Mucosa of gallbladder (tissue), 1 donor: ENCODE results near the gene OXSM. TPM values are rescaled to one million over a fixed set of nuclear protein-coding genes. Genes with fewer than 3 reads are reported as not detected.

Experiments
- DNase-seq: peaks from one replicate; pipeline ENCODE4 v3.0.0-alpha.2; 2020; ENCODE audit warnings: low spot score
- total RNA-seq: library from RNA; stranded (reverse); gene quantifications from one replicate; pipeline ENCODE4 v1.2.1, GENCODE V29; 2021
- donor health status: DM: no; HTN: no; CAD: no.

The OXSM gene
- total RNA-seq = 12.7 TPM

GRCh38 chr3:25789596-25790556 is at the start of gene OXSM:
TSS of gene OXSM (plus strand) at chr3:25790090. CDS start at chr3:25791021, 931 bp downstream.
- DNase-seq = peak; percentile 89

GRCh38 chr3:25744470-25744869 is 45.4 kb upstream of the OXSM start:
- DNase-seq = no peak

- DNase-seq = no peak
These were observed 42.9 kb upstream of the OXSM start for GRCh38 chr3:25747033-25747432.

- DNase-seq = no peak
These were observed 41.7 kb upstream of the OXSM start for GRCh38 chr3:25748189-25748588.

GRCh38 chr3:25749031-25749581 is 40.8 kb upstream of the OXSM start:
- DNase-seq = no peak

- DNase-seq = no peak
These were observed 38.8 kb upstream of the OXSM start for GRCh38 chr3:25751048-25751447.

GRCh38 chr3:25751725-25752124 is 38.2 kb upstream of the OXSM start:
- DNase-seq = no peak

GRCh38 chr3:25768851-25769250 is 21.0 kb upstream of the OXSM start:
- no peak for DNase-seq

- no peak for DNase-seq
These were observed 14.0 kb upstream of the OXSM start for GRCh38 chr3:25775936-25776335.

GRCh38 chr3:25780618-25781017 is 9.3 kb upstream of the OXSM start:
- DNase-seq = no peak

GRCh38 chr3:25781145-25781757 is 8.6 kb upstream of the OXSM start:
- DNase-seq = no peak

- no peak for DNase-seq
These were observed 7.9 kb upstream of the OXSM start for GRCh38 chr3:25781758-25782594.

GRCh38 chr3:25782636-25782937 is 7.3 kb upstream of the OXSM start:
- DNase-seq = no peak

GRCh38 chr3:25782938-25783660 is 6.8 kb upstream of the OXSM start, which contains the start of gene NGLY1:
TSS of gene NGLY1 (minus strand) at chr3:25783443. CDS start at chr3:25783390, 53 bp downstream.
- peak; percentile 85 for DNase-seq

- peak; percentile 27 for DNase-seq
These were observed 6.0 kb upstream of the OXSM start for GRCh38 chr3:25783661-25784512.

- DNase-seq = no peak
These were observed 4.9 kb upstream of the OXSM start for GRCh38 chr3:25784971-25785370.

GRCh38 chr3:25785826-25786225 is 4.1 kb upstream of the OXSM start:
- no peak for DNase-seq

GRCh38 chr3:25787689-25788088 is 2.2 kb upstream of the OXSM start:
- no peak for DNase-seq

GRCh38 chr3:25789209-25789595 is 688 bp upstream of the OXSM start:
- no peak for DNase-seq

GRCh38 chr3:25801786-25802185 is 11.9 kb downstream of the OXSM start:
- DNase-seq = no peak
